ENCODE measurements around the gene GPC6.

The GPC6 gene

DNA sequence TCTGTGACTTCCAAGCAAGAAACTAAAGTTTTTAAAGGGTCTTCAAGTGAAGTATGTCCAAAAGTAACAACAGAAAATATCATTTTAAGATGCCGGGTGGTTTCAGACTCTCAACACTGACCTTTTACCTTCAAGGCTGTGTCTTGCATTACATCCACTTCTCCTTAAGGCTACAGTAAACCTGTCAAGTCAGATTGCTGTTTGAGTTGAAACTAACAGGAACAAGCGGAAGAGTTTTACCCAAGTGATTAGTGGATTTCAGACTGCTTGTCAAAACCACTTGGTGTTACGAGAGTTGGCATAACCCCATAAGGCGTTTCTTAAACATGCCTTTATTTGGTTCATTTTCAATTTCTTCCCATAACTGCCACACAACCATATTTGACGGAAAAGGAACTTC lies 969.8 kb downstream of the GPC6 start:
- H3K9ac ChIP-seq (ENCODE audit: low read length): no peak overlapping the region
- TF ChIP-seq EZH2phosphoT487 (IDR thresholded peaks at IDR 0.05; ENCODE audit: low read depth): no peak
- TF ChIP-seq, protein P1, sequence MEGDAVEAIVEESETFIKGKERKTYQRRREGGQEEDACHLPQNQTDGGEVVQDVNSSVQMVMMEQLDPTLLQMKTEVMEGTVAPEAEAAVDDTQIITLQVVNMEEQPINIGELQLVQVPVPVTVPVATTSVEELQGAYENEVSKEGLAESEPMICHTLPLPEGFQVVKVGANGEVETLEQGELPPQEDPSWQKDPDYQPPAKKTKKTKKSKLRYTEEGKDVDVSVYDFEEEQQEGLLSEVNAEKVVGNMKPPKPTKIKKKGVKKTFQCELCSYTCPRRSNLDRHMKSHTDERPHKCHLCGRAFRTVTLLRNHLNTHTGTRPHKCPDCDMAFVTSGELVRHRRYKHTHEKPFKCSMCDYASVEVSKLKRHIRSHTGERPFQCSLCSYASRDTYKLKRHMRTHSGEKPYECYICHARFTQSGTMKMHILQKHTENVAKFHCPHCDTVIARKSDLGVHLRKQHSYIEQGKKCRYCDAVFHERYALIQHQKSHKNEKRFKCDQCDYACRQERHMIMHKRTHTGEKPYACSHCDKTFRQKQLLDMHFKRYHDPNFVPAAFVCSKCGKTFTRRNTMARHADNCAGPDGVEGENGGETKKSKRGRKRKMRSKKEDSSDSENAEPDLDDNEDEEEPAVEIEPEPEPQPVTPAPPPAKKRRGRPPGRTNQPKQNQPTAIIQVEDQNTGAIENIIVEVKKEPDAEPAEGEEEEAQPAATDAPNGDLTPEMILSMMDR (IDR thresholded peaks at IDR 0.05; ENCODE audit: low read depth, low read length): no peak

DNA sequence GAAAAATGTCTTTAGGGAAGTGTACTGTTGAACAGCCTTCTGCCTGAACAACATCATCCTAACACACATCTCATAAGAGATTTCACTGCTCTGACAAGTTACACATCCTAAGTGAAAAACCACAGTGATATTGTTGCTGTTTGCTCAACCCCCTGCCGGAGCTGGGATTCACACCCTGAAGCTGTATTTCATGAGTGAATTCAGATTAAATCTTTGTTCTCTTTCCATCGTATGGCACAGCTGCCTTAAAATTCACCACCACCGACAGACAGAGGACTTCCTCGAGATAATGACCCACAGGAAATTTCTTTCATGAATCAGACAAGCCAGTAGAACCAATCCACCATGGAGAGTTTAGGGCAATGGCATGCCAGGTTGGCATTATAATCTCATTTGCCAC lies 972.1 kb downstream of the GPC6 start:
- no peak overlapping the region for H3K4me2 ChIP-seq (ENCODE audit: low read length)
- H3K27me3 ChIP-seq (ENCODE audit: low read depth, low read length): no peaks in the 10 kb centered on the region
- no peak overlapping the region for H3K27ac ChIP-seq (ENCODE audit: low read length)
- H2AFZ ChIP-seq (ENCODE audit: low read depth, low read length): no peak overlapping the region
- H4K20me1 ChIP-seq (ENCODE audit: insufficient read depth, low read length): no peaks in the 10 kb centered on the region
- H3K4me1 ChIP-seq (ENCODE audit: low read length): no peaks in the 10 kb centered on the region
- TF ChIP-seq EZH2phosphoT487 (IDR thresholded peaks at IDR 0.05; ENCODE audit: low read depth): no peak
- TF ChIP-seq, protein P1 (IDR thresholded peaks at IDR 0.05; ENCODE audit: low read depth, low read length): no peak
- no peak overlapping the region for H3K9ac ChIP-seq (ENCODE audit: low read length)
- H3K9me3 ChIP-seq (ENCODE audit: insufficient read depth, low read length): no peaks in the 10 kb centered on the region
- H3K79me2 ChIP-seq (ENCODE audit: low read length): no peaks in the 10 kb centered on the region
- H3K4me3 ChIP-seq (ENCODE audit: low read length): no peak overlapping the region
- no peaks in the 10 kb centered on the region for H3K36me3 ChIP-seq (replicated peaks; ENCODE audit: low read depth, low read length)

More for the DNA sequence above, 969.8 kb downstream of the GPC6 start:
- Histone ChIP-seq H4K20me1 (ENCODE audit: insufficient read depth, low read length) (no peaks in the 10 kb centered on the region), H3K4me3 (ENCODE audit: low read length) (no peak overlapping the region), H3K27ac (ENCODE audit: low read length) (no peak overlapping the region), H3K4me2 (ENCODE audit: low read length) (no peak overlapping the region), H2AFZ (ENCODE audit: low read depth, low read length) (no peak overlapping the region), H3K4me1 (ENCODE audit: low read length) (no peaks in the 10 kb centered on the region), H3K79me2 (ENCODE audit: low read length) (no peaks in the 10 kb centered on the region), H3K9me3 (ENCODE audit: insufficient read depth, low read length) (no peaks in the 10 kb centered on the region), H3K27me3 (ENCODE audit: low read depth, low read length) (no peaks in the 10 kb centered on the region), H3K36me3 (replicated peaks; ENCODE audit: low read depth, low read length) (no peaks in the 10 kb centered on the region)

DNA sequence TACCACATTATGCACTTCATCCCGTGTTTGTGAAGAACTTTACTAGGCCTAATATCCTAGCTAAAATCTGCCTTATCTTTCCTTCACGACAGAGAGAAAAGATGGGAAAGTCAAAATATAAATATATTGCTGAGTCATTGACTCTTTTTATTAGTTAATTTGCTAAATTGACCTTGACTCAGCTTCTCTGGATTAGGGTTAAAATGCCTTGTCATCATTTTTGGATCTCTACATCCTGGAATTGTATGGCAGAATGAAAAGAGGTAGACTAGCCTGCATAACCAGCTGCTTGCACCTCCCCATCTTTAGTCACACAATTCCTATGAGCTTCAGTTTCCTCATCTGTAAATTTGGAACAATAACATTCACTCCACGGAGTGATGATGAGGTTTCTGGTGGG lies 972.5 kb downstream of the GPC6 start:
- no peak overlapping the region for H3K27ac ChIP-seq (ENCODE audit: low read length)
- H3K4me3 ChIP-seq (ENCODE audit: low read length): no peak overlapping the region
- no peaks in the 10 kb centered on the region for H4K20me1 ChIP-seq (ENCODE audit: insufficient read depth, low read length)
- H2AFZ ChIP-seq (ENCODE audit: low read depth, low read length): no peak overlapping the region
- no peak overlapping the region for H3K9ac ChIP-seq (ENCODE audit: low read length)
- H3K79me2 ChIP-seq (ENCODE audit: low read length): no peaks in the 10 kb centered on the region
- H3K9me3 ChIP-seq (ENCODE audit: insufficient read depth, low read length): no peaks in the 10 kb centered on the region
- H3K36me3 ChIP-seq (replicated peaks; ENCODE audit: low read depth, low read length): no peaks in the 10 kb centered on the region
- H3K4me1 ChIP-seq (ENCODE audit: low read length): no peaks in the 10 kb centered on the region
- TF ChIP-seq, protein P1 (IDR thresholded peaks at IDR 0.05; ENCODE audit: low read depth, low read length): no peak
- TF ChIP-seq EZH2phosphoT487 (IDR thresholded peaks at IDR 0.05; ENCODE audit: low read depth): no peak
- H3K27me3 ChIP-seq (ENCODE audit: low read depth, low read length): no peaks in the 10 kb centered on the region
- no peak overlapping the region for H3K4me2 ChIP-seq (ENCODE audit: low read length)

DNA sequence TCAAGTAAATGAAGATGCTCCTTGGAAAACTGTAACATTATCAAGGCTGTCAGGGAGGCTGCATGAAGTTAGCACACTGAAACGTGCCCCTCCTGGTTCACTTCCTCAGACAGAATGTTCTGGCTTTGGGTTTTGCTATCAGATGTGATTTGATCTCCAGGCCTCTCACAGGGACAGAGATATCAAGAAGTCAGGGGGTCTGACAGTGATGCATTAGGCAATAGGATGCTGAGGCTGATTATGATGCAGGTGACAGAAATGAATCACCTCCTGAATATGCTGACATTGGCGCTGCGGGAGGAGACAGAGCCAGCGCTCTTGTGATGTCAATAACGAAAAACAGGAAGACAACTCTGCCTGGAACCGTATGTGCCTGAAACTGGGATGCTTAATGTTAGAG lies 974.4 kb downstream of the GPC6 start:
- H3K27me3 ChIP-seq (ENCODE audit: low read depth, low read length): no peaks in the 10 kb centered on the region
- no peak overlapping the region for H3K9ac ChIP-seq (ENCODE audit: low read length)
- no peaks in the 10 kb centered on the region for H3K9me3 ChIP-seq (ENCODE audit: insufficient read depth, low read length)
- no peak overlapping the region for H2AFZ ChIP-seq (ENCODE audit: low read depth, low read length)
- H3K79me2 ChIP-seq (ENCODE audit: low read length): no peaks in the 10 kb centered on the region
- H3K4me2 ChIP-seq (ENCODE audit: low read length): no peak overlapping the region
- no peaks in the 10 kb centered on the region for H3K4me1 ChIP-seq (ENCODE audit: low read length)
- no peak overlapping the region for H3K27ac ChIP-seq (ENCODE audit: low read length)
- TF ChIP-seq, protein P1 (IDR thresholded peaks at IDR 0.05; ENCODE audit: low read depth, low read length): no peak
- no peak for TF ChIP-seq EZH2phosphoT487 (IDR thresholded peaks at IDR 0.05; ENCODE audit: low read depth)
- H3K4me3 ChIP-seq (ENCODE audit: low read length): no peak overlapping the region
- H3K36me3 ChIP-seq (replicated peaks; ENCODE audit: low read depth, low read length): no peaks in the 10 kb centered on the region
- H4K20me1 ChIP-seq (ENCODE audit: insufficient read depth, low read length): no peaks in the 10 kb centered on the region
